ENCODE results near the gene FOXL3. TPM values are rescaled to one million over a fixed set of nuclear protein-coding genes. Genes with fewer than 3 reads are reported as not detected.

The FOXL3 gene
- total RNA-seq, 1 donor from 2014 or later = not detected

DNA sequence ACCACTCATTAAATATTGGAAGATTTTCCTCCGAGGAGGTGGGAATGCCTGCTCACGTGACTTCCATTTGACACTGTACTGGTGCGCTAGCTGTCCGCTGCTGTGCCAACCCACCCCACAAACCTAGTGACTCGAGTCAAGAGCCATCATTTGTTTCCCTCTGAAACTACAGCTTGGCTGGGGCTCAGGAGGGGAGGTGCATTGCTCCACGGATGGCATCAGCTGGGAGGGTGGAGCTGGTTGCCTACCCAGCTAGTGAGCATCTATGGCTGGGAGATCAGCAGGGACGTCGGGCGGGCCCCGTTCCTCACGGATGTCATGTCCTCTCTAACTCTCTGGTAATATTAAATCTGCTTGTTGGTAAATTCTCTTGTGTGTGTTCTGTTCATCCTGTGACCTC, 9.5 kb upstream of the FOXL3 start:
- peak; percentile 55 for DNase-seq (ENCODE audit: low spot score)

GRCh38 chr7:281637-282036, 8.3 kb upstream of the FOXL3 start:
- no peak overlapping the region for H3K4me3 Mint-ChIP-seq (ENCODE audit: unreplicated experiment)
- peaks cover 26% of the 10 kb centered on the region for H3K27me3 Mint-ChIP-seq (ENCODE audit: low read depth)
- no peak for DNase-seq (ENCODE audit: low spot score)
- H3K36me3 Mint-ChIP-seq (ENCODE audit: low read depth) = peaks cover 1% of the 10 kb centered on the region
- no peaks in the 10 kb centered on the region for H3K4me1 Mint-ChIP-seq (ENCODE audit: low read depth)
- peaks cover 4% of the 10 kb centered on the region for H3K9me3 Mint-ChIP-seq (ENCODE audit: low read depth)
- TF ChIP-seq CTCF (IDR thresholded peaks at IDR 0.05) = no peak
- no peak overlapping the region for H3K27ac Mint-ChIP-seq (ENCODE audit: unreplicated experiment)

More for the DNA sequence above, 9.5 kb upstream of the FOXL3 start:
- Mint-ChIP-seq H3K36me3 (ENCODE audit: low read depth) (peaks cover 1% of the 10 kb centered on the region), H3K27me3 (ENCODE audit: low read depth) (peaks cover 18% of the 10 kb centered on the region), H3K4me1 (ENCODE audit: low read depth) (no peaks in the 10 kb centered on the region), H3K9me3 (ENCODE audit: low read depth) (peaks cover 4% of the 10 kb centered on the region), H3K4me3 (ENCODE audit: unreplicated experiment) (no peak overlapping the region), H3K27ac (ENCODE audit: unreplicated experiment) (no peak overlapping the region)
- TF ChIP-seq CTCF (IDR thresholded peaks at IDR 0.05) = no peak

GRCh38 chr7:282621-283020, 7.3 kb upstream of the FOXL3 start:
- H3K4me3 Mint-ChIP-seq (ENCODE audit: unreplicated experiment) = no peak overlapping the region
- H3K27ac Mint-ChIP-seq (ENCODE audit: unreplicated experiment) = no peak overlapping the region
- H3K9me3 Mint-ChIP-seq (ENCODE audit: low read depth) = no peaks in the 10 kb centered on the region
- peak; percentile 70 for DNase-seq (ENCODE audit: low spot score)
- H3K4me1 Mint-ChIP-seq (ENCODE audit: low read depth) = no peaks in the 10 kb centered on the region
- H3K36me3 Mint-ChIP-seq (ENCODE audit: low read depth) = peaks cover 1% of the 10 kb centered on the region
- peaks cover 29% of the 10 kb centered on the region for H3K27me3 Mint-ChIP-seq (ENCODE audit: low read depth)
- TF ChIP-seq CTCF (IDR thresholded peaks at IDR 0.05) = no peak

- Mint-ChIP-seq H3K4me1 (ENCODE audit: low read depth) (no peaks in the 10 kb centered on the region), H3K4me3 (ENCODE audit: unreplicated experiment) (no peak overlapping the region), H3K27ac (ENCODE audit: unreplicated experiment) (no peak overlapping the region), H3K27me3 (ENCODE audit: low read depth) (peaks cover 42% of the 10 kb centered on the region), H3K9me3 (ENCODE audit: low read depth) (no peaks in the 10 kb centered on the region), H3K36me3 (ENCODE audit: low read depth) (peaks cover 1% of the 10 kb centered on the region)
- peak; percentile 82 for DNase-seq (ENCODE audit: low spot score)
- TF ChIP-seq CTCF (IDR thresholded peaks at IDR 0.05) = no peak
Measured at GRCh38 chr7:284762-285722, 4.9 kb upstream of the FOXL3 start.

- DNase-seq (ENCODE audit: low spot score) = peak; percentile 83
Measured at GRCh38 chr7:285731-286130, 4.2 kb upstream of the FOXL3 start.

More at GRCh38 chr7:285731-286130, 4.2 kb upstream of the FOXL3 start:
- Mint-ChIP-seq H3K27me3 (ENCODE audit: low read depth) (peaks cover 37% of the 10 kb centered on the region), H3K4me3 (ENCODE audit: unreplicated experiment) (no peak overlapping the region), H3K9me3 (ENCODE audit: low read depth) (no peaks in the 10 kb centered on the region), H3K36me3 (ENCODE audit: low read depth) (peaks cover 1% of the 10 kb centered on the region), H3K4me1 (ENCODE audit: low read depth) (no peaks in the 10 kb centered on the region), H3K27ac (ENCODE audit: unreplicated experiment) (no peak overlapping the region)
- no peak for TF ChIP-seq CTCF (IDR thresholded peaks at IDR 0.05)

Measured in chondrocyte (in vitro differentiated cells).